ENCODE results near the gene HIPK2.

The HIPK2 gene

DNA sequence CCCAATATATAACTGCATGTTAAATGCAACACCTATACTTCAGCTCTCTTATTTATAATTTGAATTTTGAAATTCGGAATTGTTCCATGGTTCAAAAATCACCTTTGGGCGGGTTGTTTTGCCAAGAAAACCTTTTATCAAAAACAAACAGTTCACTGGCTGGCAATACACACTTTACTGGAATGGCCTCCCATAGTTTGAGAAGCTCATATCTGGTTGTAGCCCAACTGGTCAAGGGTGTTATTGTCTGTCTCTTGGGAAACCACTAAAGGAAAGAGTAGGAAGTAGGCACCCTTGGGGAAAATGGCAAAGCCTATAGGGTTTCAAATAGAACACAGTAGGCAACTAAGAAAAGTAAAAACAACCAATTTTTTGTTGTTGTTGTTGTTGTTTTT, 117.9 kb downstream of the HIPK2 start:
- Histone ChIP-seq H3K4me3 (no peak overlapping the region), H4K20me1 (peaks cover 0 to 99% (median 76%) of the 10 kb centered on the region in 11 experiments; a peak in 19 of 22 replicates), H3K4me1 (peaks cover 28 to 85% (median 47%) of the 10 kb centered on the region in 10 experiments), H3K9me3 (replicated peaks in 1 of 11) (no peaks in the 10 kb centered on the region), H3K27me3 (no peaks in the 10 kb centered on the region), H3K9ac (no peak overlapping the region), H3K4me2 (peak overlapping the region; percentile 14 to 73 (median 64); a peak in 21 of 22 replicates), H3K27ac (no peak overlapping the region), H3K36me3 (peaks cover 3 to 85% (median 34%) of the 10 kb centered on the region in 11 experiments; a peak in 17 of 22 replicates)
- no peak for TF ChIP-seq Cebpa-rat (IDR thresholded peaks at IDR 0.05)

DNA sequence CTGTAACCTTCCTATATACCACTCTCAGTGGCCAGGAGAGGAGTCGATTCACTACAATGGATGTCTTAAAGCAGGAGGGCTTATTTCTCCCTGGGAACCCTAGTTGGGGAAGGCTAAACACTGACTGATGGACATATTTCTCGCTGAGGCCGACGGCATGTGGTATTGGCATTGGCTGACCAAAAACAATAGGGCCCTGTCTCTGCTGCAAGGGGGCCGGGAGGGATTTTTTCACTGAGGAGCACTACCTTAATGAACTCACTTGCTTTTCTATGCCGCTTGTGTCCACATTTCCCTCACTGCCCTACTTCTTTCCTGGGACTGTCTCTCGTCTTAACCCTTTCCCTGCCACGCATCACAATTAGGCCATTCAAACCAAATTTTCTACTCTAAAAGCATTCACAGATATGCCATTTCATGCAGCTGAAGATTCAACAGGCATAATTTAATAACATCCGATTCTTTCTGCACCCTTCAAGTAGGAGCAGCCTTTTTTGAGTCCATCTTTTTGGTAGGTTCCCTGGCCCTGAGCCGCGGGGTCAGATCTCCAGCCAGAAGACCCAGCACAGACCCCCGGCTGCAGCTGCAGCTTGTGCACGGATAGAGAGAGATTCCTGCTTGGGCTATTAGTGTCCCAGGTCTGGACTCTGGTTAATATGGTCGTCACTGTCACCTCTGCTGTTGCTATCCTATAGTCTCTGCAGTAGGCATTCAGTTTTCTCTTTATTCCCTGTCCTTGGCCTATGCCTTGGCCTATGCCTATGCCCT, 118.7 kb downstream of the HIPK2 start:
- H3K36me3 ChIP-seq, result peaks cover 3 to 85% (median 39%) of the 10 kb centered on the region in 11 experiments; a peak in 17 of 22 replicates
- peak overlapping the region in 2 of 11 experiments; percentile 6 to 41; a peak in 1 of 22 replicates for H3K4me2 ChIP-seq
- no peak overlapping the region for H3K9ac ChIP-seq
- H3K9me3 ChIP-seq (replicated peaks in 1 of 11), result no peaks in the 10 kb centered on the region
- no peak overlapping the region for H3K4me3 ChIP-seq
- no peaks in the 10 kb centered on the region for H3K27me3 ChIP-seq
- H4K20me1 ChIP-seq, result peaks cover 0 to 99% (median 83%) of the 10 kb centered on the region in 11 experiments; a peak in 19 of 22 replicates
- peaks cover 34 to 85% (median 49%) of the 10 kb centered on the region in 10 experiments for H3K4me1 ChIP-seq
- no peak for TF ChIP-seq Cebpa-rat (IDR thresholded peaks at IDR 0.05)
- peak overlapping the region in 1 of 11 experiments; percentile 3; a peak in 1 of 22 replicates for H3K27ac ChIP-seq

DNA sequence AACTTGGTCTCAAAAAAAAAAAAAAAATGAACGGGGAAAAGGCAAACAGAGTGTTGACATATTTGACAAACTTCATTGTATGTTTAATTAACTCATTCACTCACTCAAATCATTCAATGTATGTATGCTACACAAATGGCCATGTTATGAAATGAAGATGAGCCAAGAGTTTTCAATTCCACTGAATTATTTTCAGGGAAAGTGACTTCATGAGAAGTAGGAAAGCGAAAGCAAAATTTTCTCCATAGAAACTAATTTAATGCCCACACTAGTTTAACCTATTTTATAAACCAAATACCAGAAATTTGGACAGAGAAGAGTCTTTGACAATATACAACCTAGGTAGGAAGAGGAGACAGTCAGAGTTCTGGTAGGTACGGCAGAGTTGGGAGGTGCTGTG, 119.5 kb downstream of the HIPK2 start:
- peaks cover 41 to 85% (median 55%) of the 10 kb centered on the region in 10 experiments for H3K4me1 ChIP-seq
- no peaks in the 10 kb centered on the region for H3K9me3 ChIP-seq (replicated peaks in 1 of 11)
- no peaks in the 10 kb centered on the region for H3K27me3 ChIP-seq
- peaks cover 3 to 86% (median 36%) of the 10 kb centered on the region in 11 experiments; a peak in 17 of 22 replicates for H3K36me3 ChIP-seq
- no peak overlapping the region for H3K4me2 ChIP-seq
- no peak overlapping the region for H3K4me3 ChIP-seq
- no peak overlapping the region for H3K9ac ChIP-seq
- TF ChIP-seq Cebpa-rat (IDR thresholded peaks at IDR 0.05), result no peak
- H4K20me1 ChIP-seq, result peaks cover 0 to 99% (median 77%) of the 10 kb centered on the region in 11 experiments; a peak in 19 of 22 replicates
- peak overlapping the region in 1 of 11 experiments; percentile 3; a peak in 1 of 22 replicates for H3K27ac ChIP-seq

DNA sequence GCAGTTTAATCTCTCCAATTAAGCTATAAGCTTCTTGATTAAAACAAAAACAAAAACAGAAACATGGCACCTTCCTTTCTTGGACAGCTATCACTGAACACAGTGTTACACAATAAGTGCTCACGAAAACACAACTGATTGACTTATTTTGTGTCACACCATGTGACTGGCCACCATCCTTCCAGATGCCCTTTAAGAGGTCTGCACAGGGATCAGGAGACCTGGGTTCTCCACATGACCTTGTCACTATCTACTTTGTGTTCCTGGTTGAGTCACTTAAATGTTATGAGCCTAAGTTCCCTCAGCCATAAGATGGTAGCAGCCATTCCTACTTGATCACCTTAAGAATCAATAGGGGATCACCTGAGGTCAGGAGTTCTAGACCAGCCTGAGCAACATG, 120.1 kb downstream of the HIPK2 start:
- H3K4me3 ChIP-seq, result no peak overlapping the region
- no peak overlapping the region for H3K9ac ChIP-seq
- H3K4me2 ChIP-seq, result peak overlapping the region in 1 of 11 experiments; percentile 37; a peak in 2 of 22 replicates
- peaks cover 3 to 86% (median 35%) of the 10 kb centered on the region in 11 experiments; a peak in 17 of 22 replicates for H3K36me3 ChIP-seq
- no peak for TF ChIP-seq Cebpa-rat (IDR thresholded peaks at IDR 0.05)
- H3K9me3 ChIP-seq (replicated peaks in 1 of 11), result no peaks in the 10 kb centered on the region
- H4K20me1 ChIP-seq, result peaks cover 0 to 99% (median 77%) of the 10 kb centered on the region in 11 experiments; a peak in 16 of 22 replicates
- no peak overlapping the region for H3K27ac ChIP-seq
- peaks cover 36 to 85% (median 57%) of the 10 kb centered on the region in 10 experiments for H3K4me1 ChIP-seq
- H3K27me3 ChIP-seq, result no peaks in the 10 kb centered on the region

DNA sequence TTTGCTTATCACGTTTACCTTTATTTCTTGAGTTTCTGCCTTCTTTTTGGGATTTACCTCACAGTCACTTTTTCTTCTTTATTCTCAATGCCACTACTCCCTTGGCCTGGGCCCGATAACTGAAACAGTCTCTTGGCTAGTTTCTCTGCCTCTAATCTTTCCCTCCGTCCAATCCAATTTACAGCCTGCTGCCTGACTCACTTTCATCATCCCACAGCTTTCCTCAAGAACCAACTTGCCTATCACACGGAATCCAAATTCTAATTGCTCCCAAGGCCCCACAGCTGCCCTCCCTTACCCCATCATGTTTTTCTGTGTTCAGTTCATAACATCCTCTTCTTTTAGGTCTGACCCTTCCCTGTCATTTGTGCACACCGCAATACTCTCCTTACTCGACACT, 121.4 kb downstream of the HIPK2 start:
- H3K4me3 ChIP-seq, result no peak overlapping the region
- TF ChIP-seq Cebpa-rat (IDR thresholded peaks at IDR 0.05), result no peak
- H3K9ac ChIP-seq, result no peak overlapping the region
- H3K27ac ChIP-seq, result no peak overlapping the region
- H3K27me3 ChIP-seq, result no peaks in the 10 kb centered on the region
- H3K36me3 ChIP-seq, result peaks cover 3 to 85% (median 36%) of the 10 kb centered on the region in 11 experiments; a peak in 18 of 22 replicates
- no peaks in the 10 kb centered on the region for H3K9me3 ChIP-seq (replicated peaks in 1 of 11)
- peaks cover 29 to 88% (median 60%) of the 10 kb centered on the region in 10 experiments for H3K4me1 ChIP-seq
- peaks cover 0 to 99% (median 72%) of the 10 kb centered on the region in 11 experiments; a peak in 16 of 22 replicates for H4K20me1 ChIP-seq
- H3K4me2 ChIP-seq, result peak overlapping the region in 1 of 11 experiments; percentile 32; a peak in 1 of 22 replicates

DNA sequence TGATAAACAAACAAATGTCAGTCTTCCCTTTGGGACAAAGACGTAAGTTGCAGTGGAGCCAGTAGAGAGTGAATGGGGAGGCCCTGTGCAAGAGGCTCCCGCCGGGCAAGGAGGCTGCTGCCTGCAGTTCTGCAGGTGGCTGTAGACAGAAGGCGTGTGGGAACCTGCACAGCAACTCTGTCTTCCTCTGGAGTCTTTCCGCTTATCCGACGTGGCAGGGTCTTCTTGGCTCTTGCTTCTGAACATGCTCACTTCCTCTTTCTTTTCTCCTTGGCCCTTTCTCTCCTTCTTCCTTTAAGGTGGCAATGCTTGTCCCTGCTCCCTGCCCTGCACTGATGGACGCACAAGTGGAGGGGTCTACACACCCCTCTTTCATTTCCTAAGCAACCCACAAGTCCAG, 122.5 kb downstream of the HIPK2 start:
- Histone ChIP-seq H3K4me1 (peaks cover 33 to 90% (median 61%) of the 10 kb centered on the region in 10 experiments), H3K27ac (no peak overlapping the region), H3K36me3 (peaks cover 3 to 88% (median 41%) of the 10 kb centered on the region in 11 experiments; a peak in 18 of 22 replicates), H4K20me1 (peaks cover 0 to 100% (median 74%) of the 10 kb centered on the region in 11 experiments; a peak in 17 of 22 replicates), H3K9me3 (replicated peaks in 1 of 11) (no peaks in the 10 kb centered on the region), H3K4me3 (no peak overlapping the region), H3K27me3 (no peaks in the 10 kb centered on the region), H3K9ac (no peak overlapping the region), H3K4me2 (peak overlapping the region in 10 of 11 experiments; percentile 0 to 75 (median 28); a peak in 16 of 22 replicates)
- no peak for TF ChIP-seq Cebpa-rat (IDR thresholded peaks at IDR 0.05)

DNA sequence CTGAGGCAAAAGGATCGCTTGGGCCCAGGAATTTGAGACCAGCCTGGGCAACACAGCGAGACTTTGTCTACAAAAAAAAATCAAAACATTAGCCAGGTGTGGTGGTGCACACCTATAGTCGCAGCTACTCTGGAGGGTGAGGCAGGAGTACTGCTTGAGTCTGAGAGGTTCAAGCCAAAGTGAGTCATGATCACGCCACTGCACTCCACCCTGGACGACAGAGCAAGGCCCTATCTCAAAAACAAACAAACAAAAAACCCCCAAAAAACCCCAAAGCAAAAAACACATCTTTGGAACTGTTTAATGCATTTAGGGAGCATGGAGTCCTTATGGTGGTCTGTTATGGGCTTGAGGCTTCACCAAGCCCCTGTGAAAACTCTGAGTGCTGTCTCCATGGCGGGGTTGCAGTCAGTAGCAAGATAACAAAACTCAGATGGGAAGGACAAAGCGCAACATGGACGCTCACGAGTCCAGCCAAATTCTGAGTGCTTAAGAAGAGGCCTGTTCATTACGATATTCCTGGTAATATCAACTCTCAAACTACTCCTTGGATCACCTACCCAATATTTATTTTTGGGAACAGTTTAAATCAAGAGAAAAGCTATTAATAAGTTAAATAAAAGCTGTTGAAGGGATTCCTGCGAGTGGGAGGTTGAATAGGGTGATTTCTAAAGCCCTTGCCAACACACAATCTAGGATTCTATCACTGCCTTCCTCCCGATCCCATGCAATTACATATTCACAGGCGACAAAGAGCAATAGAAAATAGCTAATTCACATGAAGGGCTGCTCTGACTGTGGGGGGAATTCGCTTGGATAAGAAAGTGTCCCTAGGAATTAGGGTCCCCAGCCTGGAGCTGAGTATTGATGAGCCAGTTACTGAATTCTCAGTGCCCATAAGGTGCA, 123.3 kb downstream of the HIPK2 start:
- Histone ChIP-seq H3K27me3 (no peaks in the 10 kb centered on the region), H3K36me3 (peaks cover 3 to 84% (median 41%) of the 10 kb centered on the region in 11 experiments; a peak in 18 of 22 replicates), H3K4me2 (peak overlapping the region in 8 of 11 experiments; percentile 0 to 75 (median 24); a peak in 10 of 22 replicates), H3K9ac (no peak overlapping the region), H4K20me1 (peaks cover 0 to 98% (median 68%) of the 10 kb centered on the region in 11 experiments; a peak in 17 of 22 replicates), H3K4me3 (no peak overlapping the region), H3K4me1 (peaks cover 34 to 90% (median 63%) of the 10 kb centered on the region in 10 experiments), H3K27ac (no peak overlapping the region), H3K9me3 (replicated peaks in 1 of 11) (no peaks in the 10 kb centered on the region)
- no peak for TF ChIP-seq Cebpa-rat (IDR thresholded peaks at IDR 0.05)

DNA sequence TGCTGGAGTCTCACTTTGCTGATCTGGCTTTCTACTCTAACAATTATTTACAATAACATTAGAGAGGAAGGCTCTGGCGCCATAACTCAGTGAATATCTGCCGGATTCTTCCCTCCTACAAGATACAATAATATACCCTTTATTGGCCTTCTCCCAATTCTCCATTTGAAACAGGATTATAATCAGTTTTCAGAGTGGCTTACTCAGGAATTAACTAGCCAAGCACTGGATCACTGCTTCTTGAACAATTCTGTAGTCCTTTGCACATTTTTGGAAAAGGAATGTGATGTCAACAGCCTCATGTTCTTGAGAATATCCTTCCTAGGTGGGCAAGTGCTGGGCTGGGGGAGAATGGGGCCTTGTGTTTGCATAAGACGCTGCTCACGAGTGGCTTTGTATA, 125.9 kb downstream of the HIPK2 start:
- Histone ChIP-seq H3K27me3 (no peaks in the 10 kb centered on the region), H3K27ac (no peak overlapping the region), H3K4me2 (no peak overlapping the region; a peak in 1 of 22 replicates), H4K20me1 (peaks cover 0 to 98% (median 63%) of the 10 kb centered on the region in 11 experiments; a peak in 18 of 22 replicates), H3K4me3 (no peak overlapping the region), H3K36me3 (peaks cover 3 to 59% (median 31%) of the 10 kb centered on the region in 11 experiments; a peak in 17 of 22 replicates), H3K9me3 (replicated peaks in 1 of 11) (no peaks in the 10 kb centered on the region), H3K4me1 (peaks cover 60 to 94% (median 83%) of the 10 kb centered on the region in 10 experiments), H3K9ac (no peak overlapping the region)
- no peak for TF ChIP-seq Cebpa-rat (IDR thresholded peaks at IDR 0.05)

Data from BLaER1 treated with 17β-estradiol and CSF1 and Interleukin-3, amounts not matched to agents 10 nM and 100 nM (cell line).